GM18861 (cell line): Measurements from ENCODE around the gene PCSK5.

Experiments used
- ATAC-seq: cut with Tn5 transposase; IDR thresholded peaks from one replicate; pipeline ENCODE4 v1.9.1; 2021; ENCODE audit not compliant: unreplicated experiment

Gene PCSK5

DNA sequence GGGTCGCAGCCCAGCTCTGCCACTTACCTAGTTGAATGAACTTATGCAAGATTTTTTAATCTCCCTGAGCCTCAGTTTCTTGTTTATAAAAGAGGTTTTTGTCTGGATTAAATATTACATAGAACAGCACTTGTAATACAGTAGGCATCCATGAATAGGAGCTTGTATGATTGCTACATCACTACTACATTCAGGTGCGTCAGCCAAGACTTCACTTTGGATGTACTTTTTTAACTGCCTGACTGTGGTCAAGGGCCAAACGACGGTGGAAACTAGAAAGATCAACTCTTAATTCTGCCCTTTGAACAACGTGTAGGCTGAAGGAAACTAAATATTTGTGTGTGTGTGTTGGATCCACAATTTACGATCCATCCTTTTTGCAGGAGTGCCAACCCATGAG, 330.9 kb downstream of the PCSK5 start:
- no peak for ATAC-seq

DNA sequence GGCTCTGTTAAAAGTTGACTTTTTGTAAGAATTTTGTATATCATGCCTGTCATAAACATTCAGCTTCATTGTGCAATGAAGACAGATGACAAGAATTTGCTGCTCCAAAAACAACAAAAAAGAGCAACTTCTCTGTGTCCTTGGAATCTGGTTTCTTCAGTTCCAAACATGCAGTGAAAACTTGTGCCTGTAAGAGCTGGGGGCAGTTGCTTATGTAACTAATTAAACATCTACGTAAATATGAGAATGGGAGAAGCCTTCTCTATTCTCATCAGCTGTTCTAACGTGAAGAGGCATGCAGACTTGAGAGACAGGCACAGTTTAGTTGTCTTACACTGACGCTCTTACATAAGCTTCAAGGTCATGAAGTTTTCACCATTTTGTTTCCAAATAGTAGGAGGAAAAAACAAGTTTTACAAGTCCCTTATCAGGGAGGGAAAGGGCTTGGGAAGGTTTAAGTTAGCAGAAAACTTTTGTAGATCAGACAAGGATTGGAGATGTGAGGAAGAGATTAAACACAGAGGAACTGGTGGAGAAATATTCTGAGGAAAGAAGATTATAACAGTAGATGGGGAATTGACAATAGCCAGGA, 333.4 kb downstream of the PCSK5 start:
- no peak for ATAC-seq

DNA sequence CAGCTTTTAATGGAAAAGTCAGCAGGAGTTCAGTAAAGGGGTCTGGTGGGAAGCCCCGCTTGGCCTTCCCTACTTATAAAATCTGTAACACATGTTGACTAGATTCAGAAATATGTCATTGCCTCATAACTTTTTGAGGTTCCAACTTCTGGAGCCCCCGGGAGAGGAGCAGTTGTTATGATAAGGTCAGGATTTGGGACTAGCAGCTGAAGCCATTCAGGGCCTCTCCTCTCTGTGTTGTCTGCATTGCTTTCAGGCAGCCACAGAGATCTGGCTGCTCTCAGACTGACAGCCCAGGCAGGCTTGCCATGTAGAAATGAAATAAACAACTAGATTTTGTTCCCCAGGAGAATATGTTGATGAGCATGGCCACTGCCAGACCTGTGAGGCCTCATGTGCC, 336.7 kb downstream of the PCSK5 start:
- ATAC-seq = no peak

DNA sequence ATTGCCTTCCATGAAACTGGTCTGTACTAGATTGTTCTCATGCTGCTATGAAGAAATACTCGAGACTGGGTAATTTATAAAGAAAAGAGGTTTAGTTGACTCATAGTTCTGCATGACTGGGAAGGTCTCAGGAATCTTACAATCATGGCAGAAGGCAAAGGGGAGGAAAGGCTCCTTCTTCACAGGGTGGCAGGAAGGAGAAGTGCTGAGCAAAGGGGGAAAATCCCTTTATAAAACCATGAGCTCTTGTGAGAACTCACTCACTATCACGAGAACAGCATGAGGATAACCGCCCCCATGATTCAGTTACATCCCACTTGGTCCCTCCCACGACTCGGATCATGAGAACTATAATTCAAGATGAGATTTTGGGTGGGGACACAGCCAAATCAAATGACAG, 340.5 kb downstream of the PCSK5 start:
- no peak for ATAC-seq

DNA sequence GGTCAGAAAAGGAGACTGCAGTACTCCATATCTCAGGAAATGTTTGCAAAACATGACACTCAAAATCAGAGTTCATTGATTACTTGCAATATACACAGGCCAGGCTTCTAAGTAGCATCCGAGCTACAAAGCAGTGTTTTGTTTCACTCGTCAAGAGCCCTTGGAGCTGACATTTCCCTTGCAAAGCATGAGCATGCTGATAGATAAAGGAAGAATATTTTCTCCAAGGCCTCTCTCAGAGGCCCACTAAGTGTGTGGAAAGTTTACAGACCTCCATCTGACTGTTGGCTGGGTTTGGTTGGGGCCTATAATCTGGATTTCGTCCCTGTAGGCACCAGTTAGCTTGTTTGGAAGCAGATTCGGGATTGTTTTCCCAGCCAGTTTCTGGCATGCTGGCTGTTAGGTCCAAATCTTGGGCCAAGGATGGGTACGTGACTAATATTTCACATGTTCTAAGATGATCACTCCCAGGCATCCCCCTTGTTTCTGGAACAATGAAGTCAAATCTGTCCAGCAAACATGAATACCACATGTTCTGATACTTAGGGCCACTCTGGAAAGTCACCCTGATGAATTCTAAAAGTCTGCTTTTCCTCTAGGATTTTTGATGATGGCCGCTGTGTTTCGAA, 342.5 kb downstream of the PCSK5 start:
- ATAC-seq = no peak

DNA sequence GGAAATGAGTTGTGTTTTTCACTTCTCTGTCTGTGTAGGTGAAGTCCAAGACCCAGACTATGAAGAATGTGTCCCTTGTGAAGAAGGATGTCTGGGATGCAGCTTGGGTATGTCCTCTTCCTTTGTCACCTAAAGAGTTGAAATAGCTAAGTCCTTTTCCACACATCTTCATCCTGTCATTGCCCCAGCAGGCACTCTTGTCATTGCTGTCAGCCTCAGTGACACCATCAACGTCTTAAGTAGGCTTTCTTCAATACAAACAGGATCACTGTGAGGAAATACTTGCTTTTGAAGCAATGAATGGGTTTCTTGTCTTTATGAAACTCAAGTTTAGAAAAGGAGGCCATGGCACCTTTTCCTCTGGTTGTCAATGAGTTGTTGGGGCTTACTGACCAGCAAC, 350.1 kb downstream of the PCSK5 start:
- no peak for ATAC-seq

DNA sequence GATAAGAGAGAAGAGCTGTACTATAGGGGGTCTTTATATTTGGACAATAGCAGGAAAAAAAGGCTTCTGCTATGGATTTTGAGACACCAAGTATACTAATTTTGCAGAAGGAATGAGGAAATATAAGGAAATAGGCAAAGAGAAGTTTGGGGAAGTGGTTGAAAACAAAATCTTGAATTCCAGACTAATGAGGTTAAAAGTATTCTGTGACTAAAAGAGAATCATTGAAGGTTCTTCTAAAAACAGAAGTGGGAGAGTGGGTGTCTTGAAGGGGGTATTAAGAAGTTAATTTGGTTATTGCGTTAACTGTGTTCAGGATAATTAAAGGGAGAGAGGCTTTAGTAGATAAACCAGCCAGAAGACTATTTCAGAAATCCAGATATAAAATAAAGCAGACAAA, 355.0 kb downstream of the PCSK5 start:
- no peak for ATAC-seq

DNA sequence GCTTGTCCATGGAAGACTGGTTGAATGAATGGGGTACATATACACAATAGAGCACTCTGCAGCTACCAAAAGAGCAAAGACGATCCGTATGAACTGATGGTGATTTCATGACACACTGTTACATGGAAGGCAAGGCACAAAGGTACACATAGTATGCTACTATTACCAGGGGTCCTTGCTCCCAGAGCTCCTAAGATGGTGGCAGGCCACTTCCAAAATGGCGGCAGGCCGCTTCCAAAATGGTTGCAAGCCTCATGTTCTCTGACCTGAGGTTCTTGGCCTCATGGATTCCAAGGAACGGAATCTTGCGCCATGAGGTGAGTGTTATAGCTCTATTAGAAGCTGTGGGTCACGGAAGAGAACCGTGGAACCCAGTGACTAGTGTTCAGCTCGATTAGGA, 356.2 kb downstream of the PCSK5 start:
- ATAC-seq = no peak

DNA sequence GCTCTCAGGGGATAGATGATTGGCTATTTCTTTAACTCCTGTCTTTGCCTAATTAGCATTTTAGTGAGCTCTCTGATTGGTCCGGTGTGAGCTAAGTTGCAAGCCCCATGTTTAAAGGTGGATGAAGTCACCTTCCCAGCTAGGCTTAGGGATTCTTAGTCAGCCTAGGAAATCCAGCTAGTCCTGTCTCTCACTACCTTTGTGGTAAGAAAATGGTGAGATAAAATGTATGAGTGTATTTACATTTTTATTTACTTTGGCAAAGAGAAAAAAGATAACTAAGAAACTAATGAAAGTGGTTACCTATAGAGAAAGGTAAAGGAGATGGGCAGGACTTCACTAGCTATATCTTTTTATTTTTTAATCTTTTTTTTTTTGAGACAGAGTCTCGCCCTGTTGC, 357.0 kb downstream of the PCSK5 start:
- no peak for ATAC-seq

DNA sequence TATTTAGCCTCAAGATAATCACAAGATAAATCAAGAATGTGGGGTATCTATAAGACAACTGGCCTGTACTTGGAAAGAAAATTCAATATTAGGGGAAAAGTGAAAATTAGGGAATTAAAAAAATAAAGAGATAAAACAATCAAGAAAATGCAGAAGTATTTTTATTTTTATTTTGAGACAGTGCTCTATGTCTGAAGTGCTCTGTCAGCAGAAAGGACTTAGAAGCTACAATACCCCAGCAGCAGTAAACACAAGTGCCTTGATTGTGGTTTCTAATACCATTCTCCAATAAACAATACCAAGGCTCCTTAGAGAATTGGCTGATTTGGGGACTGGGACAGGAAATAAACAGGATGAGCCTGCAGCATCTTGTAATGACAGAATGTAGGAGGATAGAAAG, 358.8 kb downstream of the PCSK5 start:
- ATAC-seq = no peak

DNA sequence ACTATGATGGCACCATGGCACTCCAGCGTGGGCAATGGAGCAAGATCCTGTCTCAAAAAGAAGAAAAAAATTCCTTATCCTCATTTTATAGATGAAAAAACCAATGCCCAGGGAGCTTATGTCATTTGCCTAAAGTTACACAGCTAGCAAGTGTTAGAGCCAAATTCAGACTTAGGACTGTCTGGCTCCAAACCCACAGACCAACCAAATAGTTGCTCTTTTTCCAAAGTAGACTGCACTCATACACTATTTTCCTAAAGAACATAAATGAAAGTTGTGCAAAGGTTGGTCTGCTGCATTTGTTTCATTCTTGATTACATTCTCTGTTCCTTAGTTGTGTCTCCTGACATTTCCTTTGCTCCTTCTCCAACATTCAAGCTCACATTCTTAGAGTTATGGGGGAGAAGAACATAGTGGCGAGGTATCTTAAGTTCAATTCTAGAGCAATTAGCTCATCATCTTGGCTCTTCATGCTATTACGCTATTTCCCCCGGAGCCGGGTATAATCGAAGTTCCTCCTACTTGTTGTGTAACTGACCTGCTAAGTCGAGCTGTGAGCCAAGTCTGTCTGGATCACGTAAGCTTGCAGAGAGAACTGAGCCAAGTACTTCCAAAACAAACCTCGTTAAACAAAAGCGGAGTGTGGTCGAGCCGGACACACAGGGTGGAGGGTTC, 365.4 kb downstream of the PCSK5 start:
- no peak for ATAC-seq

DNA sequence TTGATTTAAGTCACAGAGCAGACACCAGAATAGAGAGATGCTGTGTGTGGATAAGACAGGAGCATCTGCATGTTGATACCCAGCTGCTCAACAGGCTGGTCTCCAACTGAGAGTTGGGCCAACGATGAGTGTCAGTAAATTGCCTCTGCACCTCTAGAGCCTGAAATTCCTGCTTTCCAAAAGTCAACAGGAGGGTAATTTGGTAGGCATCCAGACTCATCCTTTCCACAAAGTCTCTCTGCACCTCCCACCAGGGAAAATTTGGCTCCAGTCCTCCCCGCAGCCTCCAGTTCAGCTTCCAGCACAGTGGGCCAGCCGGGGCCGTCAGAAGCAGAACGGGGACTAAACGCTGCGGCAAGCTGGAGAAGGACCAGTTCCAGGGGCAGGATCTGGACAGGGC, 366.8 kb downstream of the PCSK5 start:
- ATAC-seq = no peak

DNA sequence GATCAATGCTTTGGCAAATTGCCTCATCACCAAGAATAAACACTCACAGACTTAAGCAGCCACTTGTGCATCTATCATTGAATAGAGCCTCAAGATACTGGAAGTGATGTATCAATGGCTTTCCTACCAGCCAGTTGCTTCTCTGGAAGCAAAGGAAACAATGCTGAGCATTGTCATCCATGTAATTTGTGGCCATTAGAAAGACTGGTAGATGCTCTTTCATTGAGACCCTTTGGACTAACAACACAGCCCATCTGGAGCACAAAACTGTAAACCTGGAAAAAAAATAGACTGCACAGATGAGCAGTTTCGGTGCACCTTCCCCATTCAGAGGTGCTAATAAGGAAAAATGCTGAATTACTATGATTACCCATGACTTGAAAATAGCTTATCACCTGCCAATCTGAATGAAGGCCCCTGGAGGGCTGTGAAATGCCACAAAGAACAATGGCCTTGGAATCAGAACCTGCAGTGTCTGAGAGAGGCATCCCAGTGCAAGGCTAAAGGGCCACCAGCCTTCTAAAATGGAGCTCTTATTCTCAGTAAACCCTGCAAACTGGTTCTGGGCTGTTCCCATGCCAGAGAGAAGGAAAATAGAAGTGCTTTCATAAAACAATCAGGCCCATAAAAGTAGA, 376.3 kb downstream of the PCSK5 start:
- ATAC-seq = no peak

DNA sequence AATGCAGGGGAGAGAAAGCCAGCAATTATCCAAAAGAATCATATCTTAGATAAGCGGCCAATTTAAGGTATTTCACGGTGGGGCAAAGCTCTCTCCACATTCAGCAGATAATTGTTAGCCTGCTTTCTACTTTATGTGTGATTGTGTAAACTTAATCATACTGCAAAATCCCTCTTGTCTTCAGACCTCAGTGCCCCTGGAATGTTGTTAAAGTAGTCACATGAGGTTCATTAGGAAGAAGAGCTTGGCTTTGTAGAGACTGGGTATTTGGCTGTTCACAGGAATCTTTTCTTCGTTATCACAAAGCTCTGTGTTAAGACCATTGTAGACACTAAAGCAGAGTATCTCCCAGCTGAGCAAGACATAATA, 376.8 kb downstream of the PCSK5 start:
- no peak for ATAC-seq

DNA sequence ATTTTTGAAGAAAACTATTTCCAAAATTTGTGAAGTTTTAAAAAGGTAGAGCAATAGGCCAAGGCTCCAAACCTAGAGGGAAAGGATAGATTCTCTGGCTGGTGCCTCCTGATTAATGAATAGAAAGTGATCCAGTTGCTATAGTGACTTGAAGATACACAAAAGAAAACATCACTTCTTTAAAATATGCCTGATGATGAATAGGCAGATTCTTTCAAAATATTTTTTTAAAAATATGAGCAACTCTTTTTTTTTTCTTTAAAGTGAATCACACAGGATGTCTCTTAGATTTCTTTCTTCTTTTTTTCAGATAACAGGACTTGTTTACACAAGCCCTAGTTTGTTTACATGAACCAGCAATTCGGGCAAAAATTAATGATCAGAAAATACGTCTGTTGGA, 379.3 kb downstream of the PCSK5 start:
- no peak for ATAC-seq

DNA sequence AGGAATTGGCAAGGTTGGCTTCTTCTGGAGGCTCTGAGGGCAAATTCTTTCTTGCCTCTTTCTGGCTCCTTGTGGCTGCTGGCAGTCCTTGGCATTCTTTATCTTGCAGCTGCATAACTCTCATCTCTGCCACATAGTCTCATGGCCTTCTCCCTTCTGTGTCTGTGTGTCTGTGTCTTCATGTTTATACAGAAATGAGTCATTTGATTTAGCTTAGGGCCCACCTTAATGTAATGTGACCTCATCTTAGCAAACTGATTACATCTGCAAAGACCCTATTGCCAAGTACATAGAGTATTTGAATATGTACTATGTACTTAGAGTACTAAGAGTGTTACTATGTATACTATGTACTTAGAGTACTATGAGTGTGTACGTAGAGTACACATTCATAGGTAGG, 381.3 kb downstream of the PCSK5 start:
- ATAC-seq = no peak

DNA sequence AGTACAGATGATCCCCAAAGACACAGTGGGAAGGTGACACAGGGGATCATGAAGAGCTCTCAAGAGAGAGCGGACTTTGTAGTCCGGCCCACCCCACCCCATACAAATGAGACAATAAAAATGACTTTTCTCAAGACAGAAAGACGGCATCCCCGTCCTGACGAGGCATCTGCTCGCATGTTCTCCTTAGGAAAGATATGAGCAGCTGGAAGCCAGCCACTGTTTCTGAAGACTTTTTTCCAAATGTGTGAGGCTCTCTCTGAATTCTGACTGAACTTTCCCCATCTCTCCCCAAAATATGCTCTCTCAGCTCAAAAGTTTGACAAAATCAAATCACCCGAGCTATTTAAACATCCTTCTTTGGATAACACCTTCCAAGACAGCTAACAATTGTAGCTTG, 398.6 kb downstream of the PCSK5 start:
- no peak for ATAC-seq

DNA sequence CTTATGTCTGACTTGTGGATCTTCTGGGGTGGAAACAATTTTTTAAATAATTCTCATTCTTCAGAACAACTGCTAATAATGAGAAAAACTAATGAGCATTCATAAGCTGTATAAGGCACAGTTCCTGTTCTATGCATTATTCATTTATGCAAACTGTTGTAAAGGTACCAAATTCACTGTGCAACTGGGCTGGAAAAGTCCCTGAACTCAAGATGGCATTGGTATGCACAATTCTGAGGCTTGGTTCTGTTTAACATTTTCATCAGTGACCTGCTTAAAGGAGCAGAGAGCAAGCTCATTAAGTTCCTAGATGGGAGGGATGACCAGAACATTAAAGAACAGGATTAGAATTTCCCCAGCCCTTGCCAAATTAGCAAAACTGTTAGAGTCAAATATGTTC, 399.2 kb downstream of the PCSK5 start:
- no peak for ATAC-seq

DNA sequence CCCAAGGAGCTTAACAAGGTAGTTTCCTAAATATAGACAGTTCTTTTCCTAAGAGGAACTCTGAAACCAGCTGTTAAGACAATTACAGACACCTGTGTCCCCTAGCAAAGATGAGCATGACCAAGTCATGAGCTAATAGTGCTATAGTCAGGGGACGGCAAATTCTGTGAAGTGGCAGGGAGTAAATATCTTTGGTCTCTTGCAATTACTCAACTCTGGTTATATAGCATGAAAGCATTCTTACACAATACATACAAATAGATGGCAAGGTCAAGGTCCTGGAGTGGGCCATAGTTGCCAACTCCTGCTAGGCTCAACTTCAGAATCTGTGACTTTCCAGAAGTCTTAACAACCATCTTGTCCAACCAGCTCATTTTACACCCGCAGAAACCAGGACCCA, 400.1 kb downstream of the PCSK5 start:
- no peak for ATAC-seq

DNA sequence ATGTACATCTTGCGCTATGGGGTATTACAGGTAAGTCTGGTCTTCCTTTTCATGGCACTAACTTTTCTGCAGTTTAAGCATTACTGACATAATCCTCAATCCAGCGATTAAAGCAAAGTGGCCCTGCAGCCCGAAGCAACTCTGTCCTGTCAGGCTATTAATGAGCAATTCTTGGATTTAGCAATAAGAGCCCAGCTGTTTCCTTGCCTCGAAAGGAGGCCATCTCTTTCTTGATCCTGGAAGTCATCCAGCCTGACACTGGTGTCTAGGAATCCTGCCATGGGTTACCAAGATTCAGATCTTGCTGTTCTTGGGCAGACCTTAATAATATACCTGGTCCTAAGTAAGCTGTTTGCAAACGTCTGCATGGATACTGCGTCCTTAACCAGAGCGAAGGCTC, 401.8 kb downstream of the PCSK5 start:
- ATAC-seq = no peak

DNA sequence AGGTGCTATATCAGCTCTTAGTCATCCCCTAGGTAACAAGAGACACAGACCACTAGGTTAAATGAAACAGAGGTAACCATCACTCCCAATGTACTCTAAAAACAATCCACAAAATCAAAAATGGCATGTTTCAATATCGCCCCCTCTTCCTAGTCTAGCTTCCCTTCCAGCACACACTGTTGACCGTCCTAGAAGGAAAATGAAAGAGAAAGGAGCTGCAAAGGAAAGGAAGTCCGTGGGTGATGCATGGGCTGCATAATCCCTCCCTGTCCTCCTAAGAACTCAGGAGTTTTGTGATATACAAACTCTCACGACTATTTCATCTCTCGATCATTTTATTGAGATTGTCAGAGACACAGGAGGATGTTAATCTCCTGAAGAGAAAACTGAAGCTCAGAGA, 402.2 kb downstream of the PCSK5 start:
- no peak for ATAC-seq

DNA sequence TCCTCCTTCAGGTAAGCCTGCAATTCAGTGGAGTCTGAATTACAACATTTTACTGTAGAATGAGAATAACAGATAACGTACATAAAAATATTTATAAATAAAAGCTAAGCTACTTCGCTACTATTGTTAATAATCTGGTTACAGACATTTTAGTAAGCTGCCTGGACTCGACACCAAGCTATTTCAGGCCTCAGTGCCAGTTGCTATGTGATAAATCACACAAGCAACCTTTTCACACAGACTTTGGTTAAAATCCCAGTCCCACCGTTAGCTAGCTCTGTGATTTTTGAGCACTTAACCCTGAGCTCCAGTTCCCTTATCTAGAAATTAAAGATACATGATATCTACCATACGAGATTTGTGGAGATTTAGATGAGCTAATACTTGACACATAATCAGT, 403.8 kb downstream of the PCSK5 start:
- no peak for ATAC-seq
